Smooth muscle cell (in vitro differentiated cells): ENCODE results near the gene SOX10. TPM values are rescaled to one million over a fixed set of nuclear protein-coding genes. Genes with fewer than 3 reads are reported as not detected.
"Not testable (repeated sequence)": the region's sequence is repeated elsewhere in the genome, so short reads cannot be mapped to it uniquely, and the experiment has no call there.

Source experiments
- DNase-seq: peaks from one replicate; lab custom pipeline; 2025; ENCODE audit not compliant: unreplicated experiment; lab: John Stamatoyannopoulos, UW
- H2AFZ ChIP-seq: fragments of 200-600 bp; sonication (generic); 2 replicates; pipeline ENCODE4 v1.6.0; 2016; ENCODE audit warnings: antibody characterized with exemption, low read depth, mild to moderate bottlenecking
- H3F3A ChIP-seq: fragments of 200-600 bp; sonication (generic); 2 replicates; pipeline ENCODE4 v1.6.0; 2017; ENCODE audit warnings: antibody characterized with exemption, low read depth
- H3K27ac ChIP-seq: fragments of 200-600 bp; sonication (generic); 2 replicates; pipeline ENCODE4 v1.5.1; 2016; ENCODE audit warnings: low read depth, mild to moderate bottlenecking
- H3K27me3 ChIP-seq: fragments of 200-600 bp; sonication (generic); 2 replicates; pipeline ENCODE4 v1.6.1; 2016; ENCODE audit warnings: low read depth, mild to moderate bottlenecking
- H3K36me3 ChIP-seq: fragments of 200-600 bp; sonication (generic); 2 replicates; pipeline ENCODE4 v1.5.1; 2016; ENCODE audit warnings: low read depth
- H3K4me1 ChIP-seq: fragments of 200-600 bp; sonication (generic); 2 replicates; pipeline ENCODE4 v1.5.1; 2016; ENCODE audit warnings: low read depth
- H3K4me2 ChIP-seq: fragments of 200-600 bp; sonication (generic); 2 replicates; pipeline ENCODE4 v1.6.0; 2016; ENCODE audit warnings: mild to moderate bottlenecking
- H3K4me3 ChIP-seq: fragments of 200-600 bp; sonication (generic); 2 replicates; pipeline ENCODE4 v1.5.1; 2016; ENCODE audit warnings: mild to moderate bottlenecking
- H3K79me2 ChIP-seq: fragments of 200-600 bp; sonication (generic); 2 replicates; pipeline ENCODE4 v1.6.0; 2016; ENCODE audit warnings: low read depth, mild to moderate bottlenecking
- H3K9ac ChIP-seq: fragments of 200-600 bp; sonication (generic); 2 replicates; pipeline ENCODE4 v1.6.0; 2016; ENCODE audit warnings: low read depth
- H3K9me3 ChIP-seq: fragments of 200-600 bp; sonication (generic); replicated peaks from 2 replicates; pipeline ENCODE4 v1.5.1; 2016; ENCODE audit warnings: low read depth
- H4K20me1 ChIP-seq: fragments of 200-600 bp; sonication (generic); 2 replicates; pipeline ENCODE4 v1.6.0; 2016; ENCODE audit warnings: low read depth
- CTCF ChIP-seq: fragments of 200-600 bp; sonication (generic); IDR thresholded peaks from 2 replicates; pipeline ENCODE4 v1.5.1; 2017; ENCODE audit warnings: borderline replicate concordance, mild to moderate bottlenecking, antibody characterized with exemption; ENCODE audit not compliant: insufficient read depth, poor library complexity, severe bottlenecking
- WGBS: methylation state at CpG from one replicate; pipeline ENCODE4 v1.1.7; 2016; ENCODE audit warnings: low lambda C conversion rate; 5-methylcytosine and 5-hydroxymethylcytosine counted together
- polyA plus RNA-seq: library from polyadenylated mRNA; unstranded; fragments of >200 nt; fragmentation: Nextera tagmentation; extraction: Ambion mirVana; gene quantifications from 2 replicates; pipeline ENCODE4 v1.2.1, GENCODE V29; 2016
- total RNA-seq: library from RNA; depleted of rRNA; stranded (reverse); fragments of >200 nt; gene quantifications from 2 replicates; pipeline ENCODE4 v1.2.3, GENCODE V29; 2014

Gene SOX10
- total and polyA plus RNA-seq, 2 experiments from 2014 or later: not detected

- DNase-seq: no peak
- Histone ChIP-seq H2AFZ (no peak overlapping the region), H3K36me3 (no peaks in the 10 kb centered on the region), H3K27me3 (peaks cover 43% of the 10 kb centered on the region), H3K79me2 (no peaks in the 10 kb centered on the region), H3K9me3 (no peaks in the 10 kb centered on the region), H3K4me3 (no peak overlapping the region), H3K27ac (no peak overlapping the region), H3F3A (no peaks in the 10 kb centered on the region), H3K9ac (no peak overlapping the region), H3K4me2 (no peak overlapping the region), H3K4me1 (peaks cover 9% of the 10 kb centered on the region), H4K20me1 (peaks cover 34% of the 10 kb centered on the region)
- no peak for TF ChIP-seq CTCF
- WGBS: 96% methylated on average over 6 of the region's 6 CpGs
Observed at GRCh38 chr22:37981282-37982011, 2.9 kb downstream of the SOX10 start.

GRCh38 chr22:37979782-37980181 lies 4.6 kb downstream of the SOX10 start:
- 83% methylated on average over 6 of the region's 8 CpGs for WGBS
- peaks cover 9% of the 10 kb centered on the region for H3K4me1 ChIP-seq
- no peak for DNase-seq

GRCh38 chr22:37976547-37976946 lies 7.8 kb downstream of the SOX10 start:
- Histone ChIP-seq H3K4me1 (peaks cover 9% of the 10 kb centered on the region), H3K27ac (no peak overlapping the region), H3K9ac (no peak overlapping the region), H3K4me2 (no peak overlapping the region), H3K79me2 (no peaks in the 10 kb centered on the region), H3K36me3 (no peaks in the 10 kb centered on the region), H3K27me3 (peaks cover 6% of the 10 kb centered on the region), H3F3A (no peaks in the 10 kb centered on the region), H4K20me1 (peaks cover 7% of the 10 kb centered on the region), H3K9me3 (no peaks in the 10 kb centered on the region), H2AFZ (no peak overlapping the region), H3K4me3 (no peak overlapping the region)
- no peak for DNase-seq
- 97% methylated on average over 4 of the region's 4 CpGs for WGBS
- TF ChIP-seq CTCF: no peak

More at GRCh38 chr22:37979782-37980181, 4.6 kb downstream of the SOX10 start:
- no peaks in the 10 kb centered on the region for H3K36me3 ChIP-seq
- H3K27me3 ChIP-seq: peaks cover 38% of the 10 kb centered on the region
- no peaks in the 10 kb centered on the region for H3K9me3 ChIP-seq
- H3K4me2 ChIP-seq: no peak overlapping the region
- H3K9ac ChIP-seq: no peak overlapping the region
- no peak for TF ChIP-seq CTCF
- H2AFZ ChIP-seq: no peak overlapping the region
- peaks cover 34% of the 10 kb centered on the region for H4K20me1 ChIP-seq
- H3K4me3 ChIP-seq: no peak overlapping the region
- H3K27ac ChIP-seq: no peak overlapping the region
- H3K79me2 ChIP-seq: no peaks in the 10 kb centered on the region
- H3F3A ChIP-seq: no peaks in the 10 kb centered on the region

GRCh38 chr22:37976022-37976421 lies 8.3 kb downstream of the SOX10 start:
- not testable (repeated sequence) for H3K9me3 ChIP-seq, H3F3A ChIP-seq, H2AFZ ChIP-seq, H3K9ac ChIP-seq, H4K20me1 ChIP-seq, H3K27ac ChIP-seq, H3K27me3 ChIP-seq, H3K36me3 ChIP-seq, H3K79me2 ChIP-seq, H3K4me3 ChIP-seq, DNase-seq, H3K4me2 ChIP-seq, H3K4me1 ChIP-seq
- WGBS: 88% methylated on average over 8 of the region's 8 CpGs
